Gastroesophageal sphincter (tissue), 4 donors: ENCODE results near the gene DMD. TPM values are rescaled to one million over a fixed set of nuclear protein-coding genes. Genes with fewer than 3 reads are reported as not detected.

ENCODE experiments used
- small RNA-seq, 4 donors: library from RNA; depleted of rRNA; stranded (forward); fragments of <200 nt; gene quantifications; one replicate each; pipeline ENCODE3, GENCODE V24; 2016
- total RNA-seq, 4 donors: library from RNA; depleted of rRNA; stranded (reverse); fragments of >200 nt; gene quantifications; one replicate each; pipeline ENCODE4 v1.1.0, GENCODE V29; 2016

Gene DMD
- total RNA-seq, 4 donors from 2014 or later, result 111 to 225 (median 183) TPM

Small RNAs within 50 kb of the gene (small RNA-seq; reads per million reads assigned to genes)
- gene MIR3915 (0 reads per million in 4 donors), gene MIR548F5 (0 reads per million in 4 donors), gene RNA5SP501 (0 reads per million in 4 donors), gene RNU6-894P (0 reads per million in 4 donors)
